ENCODE measurements around the gene TTC23.

TTC23 gene

GRCh38 chr15:99145778-99146177 is 103.6 kb downstream of the TTC23 start:
- ChIA-PET CTCF (interaction anchor here (1.1 kb wide), 1 partner anchor 45 kb away, joined by 3 read pairs; no protein-coding TSS in a partner anchor), POLR2A (ENCODE audit: low non-redundant PET) (no interaction called here)
- no peak for TF ChIP-seq CTCF (conservative IDR thresholded peaks at IDR 0.05; ENCODE audit: low read depth)
- H3K27ac ChIP-seq, result no peak overlapping the region
- no peak for DNase-seq (ENCODE audit: low spot score)

DNA sequence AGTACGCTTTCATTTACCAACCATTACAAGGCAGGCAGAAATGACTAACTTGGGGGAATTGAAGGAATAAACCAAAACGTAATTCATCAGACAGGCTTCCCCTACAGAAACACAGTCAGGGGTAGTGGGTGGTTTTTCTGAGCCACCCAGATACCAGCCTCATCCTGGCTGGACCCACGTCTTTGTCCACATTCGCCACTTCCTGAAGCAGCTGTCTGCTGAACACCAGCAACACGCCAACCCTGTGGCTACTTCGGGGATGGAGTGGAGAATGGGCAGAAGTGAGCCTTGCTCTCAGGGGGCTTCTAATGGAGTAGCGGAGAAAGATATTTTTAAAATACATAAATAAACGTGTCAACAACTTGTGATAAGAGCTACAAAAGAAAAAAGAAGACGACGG is 104.4 kb downstream of the TTC23 start:
- CTCF ChIA-PET, result no interaction called here
- POLR2A ChIA-PET (ENCODE audit: low non-redundant PET), result no interaction called here

DNA sequence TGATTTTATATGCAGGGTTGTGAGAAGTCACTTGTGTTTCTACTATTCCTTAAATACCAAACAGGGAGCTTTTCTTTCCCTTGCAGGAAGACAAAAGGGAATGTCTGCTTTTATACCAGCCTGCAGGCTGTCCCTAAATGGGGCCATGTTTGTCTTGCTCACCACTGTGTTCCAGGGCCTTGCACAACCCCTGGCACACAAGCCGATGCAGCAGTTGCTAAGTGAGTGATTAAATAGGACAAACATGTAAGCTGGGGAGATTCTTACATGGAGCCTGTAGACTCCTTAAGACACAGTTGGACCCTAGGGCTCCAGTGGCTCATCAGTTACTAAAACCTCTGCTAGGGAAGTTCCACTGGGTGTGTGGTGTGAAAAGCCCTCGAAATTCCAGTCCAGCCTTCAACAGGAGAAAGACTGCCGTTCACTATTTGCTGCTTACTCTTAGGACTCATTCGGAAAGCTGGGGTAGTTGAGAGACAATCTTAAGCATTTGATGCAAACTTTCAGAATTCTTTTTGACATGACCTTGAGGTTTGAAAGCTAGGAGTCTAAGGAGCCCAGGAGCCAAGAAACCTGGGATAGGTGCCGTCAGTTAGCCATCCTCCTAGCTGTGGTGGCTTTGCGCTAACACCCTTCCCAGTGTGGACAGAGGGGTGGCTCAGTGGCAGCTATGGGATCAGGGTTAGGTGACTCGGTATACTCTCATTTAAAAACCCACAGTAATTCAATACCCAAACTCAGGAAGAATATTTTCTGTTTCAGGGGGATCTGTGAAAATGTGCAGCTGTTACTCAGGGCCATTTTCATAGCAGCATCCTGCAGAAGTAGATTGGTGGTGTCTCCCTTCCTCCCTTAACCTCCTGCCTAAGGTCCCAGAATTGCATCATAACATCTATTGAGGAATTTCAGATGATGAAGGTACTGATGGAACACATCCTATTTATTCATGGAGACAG is 105.4 kb downstream of the TTC23 start:
- POLR2A ChIA-PET (ENCODE audit: low non-redundant PET), result no interaction called here
- CTCF ChIA-PET, result no interaction called here
- TF ChIP-seq CTCF (conservative IDR thresholded peaks at IDR 0.05; ENCODE audit: low read depth), result no peak
- no peak overlapping the region for H3K27ac ChIP-seq
- DNase-seq (ENCODE audit: low spot score), result no peak

More for the DNA sequence above, 104.4 kb downstream of the TTC23 start:
- no peak for DNase-seq (ENCODE audit: low spot score)
- TF ChIP-seq CTCF (conservative IDR thresholded peaks at IDR 0.05; ENCODE audit: low read depth), result no peak
- no peak overlapping the region for H3K27ac ChIP-seq

DNA sequence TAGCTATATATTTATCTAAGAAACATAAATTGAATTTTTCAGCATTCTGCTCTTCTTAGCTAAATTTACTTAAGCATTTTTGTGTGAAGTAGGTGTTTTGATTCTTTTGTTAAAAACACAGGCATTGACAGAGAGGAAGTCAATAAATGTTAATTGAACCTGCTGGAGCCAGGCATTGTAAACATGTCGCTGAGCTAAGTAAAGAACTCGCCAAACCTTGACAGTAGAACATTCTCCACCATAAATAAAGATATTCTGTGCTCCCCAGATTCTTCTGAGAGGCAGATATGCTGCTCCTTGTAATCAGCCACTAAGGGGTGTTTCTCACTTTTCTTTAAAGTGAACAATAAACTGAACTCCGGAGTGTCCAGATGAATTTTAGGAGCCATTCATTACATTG is 106.1 kb downstream of the TTC23 start:
- no peak for TF ChIP-seq CTCF (conservative IDR thresholded peaks at IDR 0.05; ENCODE audit: low read depth)
- ChIA-PET CTCF (no interaction called here), POLR2A (ENCODE audit: low non-redundant PET) (no interaction called here)
- H3K27ac ChIP-seq, result no peak overlapping the region
- no peak for DNase-seq (ENCODE audit: low spot score)

- CTCF ChIA-PET, result no interaction called here
- DNase-seq (ENCODE audit: low spot score), result no peak
- no peak overlapping the region for H3K27ac ChIP-seq
- TF ChIP-seq CTCF (conservative IDR thresholded peaks at IDR 0.05; ENCODE audit: low read depth), result no peak
- POLR2A ChIA-PET (ENCODE audit: low non-redundant PET), result no interaction called here
Measured at GRCh38 chr15:99142562-99142961, 106.8 kb downstream of the TTC23 start.

DNA sequence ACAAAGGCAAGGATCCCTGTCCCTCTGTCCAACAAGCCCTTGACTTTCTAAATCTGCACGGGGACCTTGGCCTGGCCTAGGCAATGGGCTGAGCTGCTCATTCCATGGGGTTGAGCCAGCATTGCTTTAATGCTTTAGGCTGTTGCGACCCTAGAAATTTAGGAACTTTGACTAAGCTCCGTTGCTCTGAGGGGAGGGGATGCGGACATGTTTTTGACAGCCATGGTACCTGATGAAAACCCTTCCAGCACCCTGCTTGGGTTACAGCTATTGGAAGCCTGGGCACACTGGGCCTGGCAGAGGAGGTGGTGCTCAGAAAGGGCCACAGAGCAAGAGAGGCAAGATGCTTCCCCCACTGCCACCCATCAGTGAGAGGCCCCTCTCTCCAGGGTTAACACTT is 107.4 kb downstream of the TTC23 start:
- DNase-seq (ENCODE audit: low spot score), result no peak
- CTCF ChIA-PET, result no interaction called here
- POLR2A ChIA-PET (ENCODE audit: low non-redundant PET), result no interaction called here
- H3K27ac ChIP-seq, result no peak overlapping the region
- no peak for TF ChIP-seq CTCF (conservative IDR thresholded peaks at IDR 0.05; ENCODE audit: low read depth)

All from RWPE1 (cell line).